ENCODE data around the gene RAPGEF3. TPM values are rescaled to one million over a fixed set of nuclear protein-coding genes. Genes with fewer than 3 reads are reported as not detected.

Gene RAPGEF3
- polyA plus RNA-seq, 2 donors: 23.2 to 75.2 TPM

GRCh38 chr12:47746523-47746922, 12.2 kb downstream of the RAPGEF3 start:
- WGBS, 2 donors: 77 to 83% methylated on average over 7 of the region's 7 CpGs
- no peaks in the 10 kb centered on the region for H3K27me3 ChIP-seq (ENCODE audit: control insufficient read depth in 1 of 2, insufficient read depth in 2 of 2, low read length in 2 of 2)
- H3K9me3 ChIP-seq (ENCODE audit: control insufficient read depth in 2 of 2, insufficient read depth in 1 of 2, low read depth in 1 of 2, low read length in 1 of 2): no peaks in the 10 kb centered on the region
- H3K36me3 ChIP-seq (ENCODE audit: control insufficient read depth in 2 of 2, insufficient read depth in 2 of 2, low read length in 1 of 2): peaks cover 0 to 25% of the 10 kb centered on the region in 2 donors
- H3K27ac ChIP-seq (ENCODE audit: low read depth in 2 of 2, low read length in 1 of 2): no peak overlapping the region
- H3K4me1 ChIP-seq (ENCODE audit: control insufficient read depth in 2 of 2, insufficient read depth in 2 of 2, low read length in 1 of 2): peaks cover 0 to 7% of the 10 kb centered on the region in 2 donors
- H3K4me3 ChIP-seq (ENCODE audit: low read depth in 1 of 2, low read length in 2 of 2): no peak overlapping the region

DNA sequence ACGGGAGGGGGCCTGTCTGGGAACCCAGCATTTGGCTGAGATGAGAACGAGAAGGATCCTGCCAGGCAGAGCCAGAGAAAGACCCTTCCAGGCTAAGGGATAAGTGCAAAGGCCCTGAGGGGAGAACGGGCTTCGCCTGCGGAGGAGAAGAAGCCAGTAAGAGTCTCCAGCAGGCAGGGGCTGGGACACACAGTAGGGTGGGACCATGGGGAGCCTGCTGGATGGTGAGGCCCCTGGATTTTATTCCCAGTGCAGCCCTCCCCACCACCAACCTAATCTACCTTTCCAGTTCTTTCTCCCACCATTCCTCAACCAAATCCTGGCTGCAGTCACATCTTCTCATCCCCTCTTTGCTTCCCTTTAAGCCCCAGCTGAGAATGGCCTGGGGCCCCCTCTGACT, 12.6 kb downstream of the RAPGEF3 start:
- H3K27me3 ChIP-seq (ENCODE audit: control insufficient read depth in 1 of 2, insufficient read depth in 2 of 2, low read length in 2 of 2): no peaks in the 10 kb centered on the region
- peaks cover 0 to 6% of the 10 kb centered on the region in 2 donors for H3K4me1 ChIP-seq (ENCODE audit: control insufficient read depth in 2 of 2, insufficient read depth in 2 of 2, low read length in 1 of 2)
- WGBS, 2 donors: 87 to 90% methylated on average over 5 of the region's 5 CpGs
- H3K9me3 ChIP-seq (ENCODE audit: control insufficient read depth in 2 of 2, insufficient read depth in 1 of 2, low read depth in 1 of 2, low read length in 1 of 2): no peaks in the 10 kb centered on the region
- no peak overlapping the region for H3K27ac ChIP-seq (ENCODE audit: low read depth in 2 of 2, low read length in 1 of 2)
- no peak overlapping the region for H3K4me3 ChIP-seq (ENCODE audit: low read depth in 1 of 2, low read length in 2 of 2)
- H3K36me3 ChIP-seq (ENCODE audit: control insufficient read depth in 2 of 2, insufficient read depth in 2 of 2, low read length in 1 of 2): peaks cover 0 to 25% of the 10 kb centered on the region in 2 donors

GRCh38 chr12:47745485-47746041, 13.1 kb downstream of the RAPGEF3 start:
- WGBS, 2 donors: 84 to 85% methylated on average over 16 of the region's 16 CpGs
- Histone ChIP-seq H3K27me3 (ENCODE audit: control insufficient read depth in 1 of 2, insufficient read depth in 2 of 2, low read length in 2 of 2) (no peaks in the 10 kb centered on the region), H3K4me1 (ENCODE audit: control insufficient read depth in 2 of 2, insufficient read depth in 2 of 2, low read length in 1 of 2) (peaks cover 0 to 8% of the 10 kb centered on the region in 2 donors), H3K4me3 (ENCODE audit: low read depth in 1 of 2, low read length in 2 of 2) (no peak overlapping the region), H3K27ac (ENCODE audit: low read depth in 2 of 2, low read length in 1 of 2) (peak overlapping the region in 1 of 2 donors; percentile 5), H3K9me3 (ENCODE audit: control insufficient read depth in 2 of 2, insufficient read depth in 1 of 2, low read depth in 1 of 2, low read length in 1 of 2) (no peaks in the 10 kb centered on the region), H3K36me3 (ENCODE audit: control insufficient read depth in 2 of 2, insufficient read depth in 2 of 2, low read length in 1 of 2) (peaks cover 0 to 24% of the 10 kb centered on the region in 2 donors)

DNA sequence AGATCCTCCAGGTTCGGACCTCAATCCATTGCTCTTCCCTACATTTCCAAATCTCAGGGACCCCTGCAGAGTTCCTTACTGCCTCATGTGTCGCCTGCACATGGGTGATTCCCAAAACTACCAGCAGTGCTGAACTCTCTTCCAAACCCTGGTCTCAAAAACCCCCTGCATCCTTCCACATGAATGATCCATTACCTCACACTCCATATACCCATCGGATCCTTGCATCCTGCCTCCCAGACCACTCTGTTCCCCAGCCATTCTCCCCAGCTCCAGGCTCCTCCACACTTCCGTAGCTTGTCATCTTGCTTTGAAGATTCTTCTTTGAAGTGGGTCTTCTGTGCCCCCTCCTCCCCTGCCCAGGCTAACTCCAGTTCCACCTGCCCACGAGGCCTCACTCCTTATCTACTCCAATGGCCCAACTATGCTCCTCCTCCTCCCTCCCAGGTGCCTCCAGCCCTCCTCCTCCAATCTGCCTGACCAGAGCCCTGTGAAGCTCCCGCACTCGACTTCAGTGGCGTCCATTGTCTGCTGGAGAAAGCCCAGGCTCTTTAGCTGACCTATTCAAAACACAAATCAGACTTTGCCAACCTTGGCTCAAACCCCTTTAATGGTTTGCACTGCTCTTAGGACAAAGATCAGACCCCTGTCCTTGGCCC, 13.8 kb downstream of the RAPGEF3 start:
- no peaks in the 10 kb centered on the region for H3K9me3 ChIP-seq (ENCODE audit: control insufficient read depth in 2 of 2, insufficient read depth in 1 of 2, low read depth in 1 of 2, low read length in 1 of 2)
- 86 to 89% methylated on average over 8 of the region's 8 CpGs for WGBS, 2 donors
- peaks cover 0 to 17% of the 10 kb centered on the region in 2 donors for H3K36me3 ChIP-seq (ENCODE audit: control insufficient read depth in 2 of 2, insufficient read depth in 2 of 2, low read length in 1 of 2)
- H3K27ac ChIP-seq (ENCODE audit: low read depth in 2 of 2, low read length in 1 of 2): no peak overlapping the region
- H3K4me1 ChIP-seq (ENCODE audit: control insufficient read depth in 2 of 2, insufficient read depth in 2 of 2, low read length in 1 of 2): peaks cover 3 to 8% of the 10 kb centered on the region in 2 donors
- H3K27me3 ChIP-seq (ENCODE audit: control insufficient read depth in 1 of 2, insufficient read depth in 2 of 2, low read length in 2 of 2): no peaks in the 10 kb centered on the region
- H3K4me3 ChIP-seq (ENCODE audit: low read depth in 1 of 2, low read length in 2 of 2): no peak overlapping the region

- Histone ChIP-seq H3K4me3 (ENCODE audit: low read depth in 1 of 2, low read length in 2 of 2) (no peak overlapping the region), H3K9me3 (ENCODE audit: control insufficient read depth in 2 of 2, insufficient read depth in 1 of 2, low read depth in 1 of 2, low read length in 1 of 2) (no peaks in the 10 kb centered on the region), H3K36me3 (ENCODE audit: control insufficient read depth in 2 of 2, insufficient read depth in 2 of 2, low read length in 1 of 2) (peaks cover 0 to 12% of the 10 kb centered on the region in 2 donors), H3K4me1 (ENCODE audit: control insufficient read depth in 2 of 2, insufficient read depth in 2 of 2, low read length in 1 of 2) (peaks cover 3 to 8% of the 10 kb centered on the region in 2 donors), H3K27ac (ENCODE audit: low read depth in 2 of 2, low read length in 1 of 2) (no peak overlapping the region), H3K27me3 (ENCODE audit: control insufficient read depth in 1 of 2, insufficient read depth in 2 of 2, low read length in 2 of 2) (no peaks in the 10 kb centered on the region)
- WGBS, 2 donors: 42 to 44% methylated on average over 10 of the region's 10 CpGs
Measured at GRCh38 chr12:47744005-47744651, 14.6 kb downstream of the RAPGEF3 start.

- H3K4me3 ChIP-seq (ENCODE audit: low read depth in 1 of 2, low read length in 2 of 2): no peak overlapping the region
- WGBS, 2 donors: 78 to 85% methylated on average over 9 of the region's 9 CpGs
- H3K4me1 ChIP-seq (ENCODE audit: control insufficient read depth in 2 of 2, insufficient read depth in 2 of 2, low read length in 1 of 2): peaks cover 3 to 8% of the 10 kb centered on the region in 2 donors
- H3K27ac ChIP-seq (ENCODE audit: low read depth in 2 of 2, low read length in 1 of 2): no peak overlapping the region
- no peaks in the 10 kb centered on the region for H3K27me3 ChIP-seq (ENCODE audit: control insufficient read depth in 1 of 2, insufficient read depth in 2 of 2, low read length in 2 of 2)
- H3K9me3 ChIP-seq (ENCODE audit: control insufficient read depth in 2 of 2, insufficient read depth in 1 of 2, low read depth in 1 of 2, low read length in 1 of 2): no peaks in the 10 kb centered on the region
- peaks cover 0 to 12% of the 10 kb centered on the region in 2 donors for H3K36me3 ChIP-seq (ENCODE audit: control insufficient read depth in 2 of 2, insufficient read depth in 2 of 2, low read length in 1 of 2)
Measured at GRCh38 chr12:47743311-47743860, 15.3 kb downstream of the RAPGEF3 start.

- Histone ChIP-seq H3K27me3 (ENCODE audit: control insufficient read depth in 1 of 2, insufficient read depth in 2 of 2, low read length in 2 of 2) (no peaks in the 10 kb centered on the region), H3K9me3 (ENCODE audit: control insufficient read depth in 2 of 2, insufficient read depth in 1 of 2, low read depth in 1 of 2, low read length in 1 of 2) (no peaks in the 10 kb centered on the region), H3K4me1 (ENCODE audit: control insufficient read depth in 2 of 2, insufficient read depth in 2 of 2, low read length in 1 of 2) (peaks cover 8 to 9% of the 10 kb centered on the region in 2 donors), H3K27ac (ENCODE audit: low read depth in 2 of 2, low read length in 1 of 2) (no peak overlapping the region), H3K4me3 (ENCODE audit: low read depth in 1 of 2, low read length in 2 of 2) (no peak overlapping the region), H3K36me3 (ENCODE audit: control insufficient read depth in 2 of 2, insufficient read depth in 2 of 2, low read length in 1 of 2) (peaks cover 0 to 4% of the 10 kb centered on the region in 2 donors)
- 64 to 65% methylated on average over 7 of the region's 7 CpGs for WGBS, 2 donors
Measured at GRCh38 chr12:47742253-47742825, 16.3 kb downstream of the RAPGEF3 start.

DNA sequence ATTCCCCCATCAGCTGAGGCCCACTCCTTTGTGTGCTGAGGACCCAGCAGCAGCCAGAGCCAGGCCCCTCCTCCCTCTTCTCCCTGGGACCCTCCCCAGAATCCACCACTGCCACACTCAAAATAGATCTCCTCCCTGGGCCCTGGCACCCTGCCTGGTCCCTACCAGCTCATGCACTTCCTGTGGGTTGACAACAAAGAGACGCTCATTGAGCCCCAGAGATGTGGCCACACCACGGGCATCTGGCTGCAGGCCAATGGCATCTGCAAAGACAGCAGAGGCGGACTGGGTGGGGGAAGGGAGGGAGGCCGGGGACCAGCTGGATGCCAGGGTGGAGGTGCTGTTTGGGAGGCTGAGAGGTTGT, 17.4 kb downstream of the RAPGEF3 start:
- H3K4me3 ChIP-seq (ENCODE audit: low read depth in 1 of 2, low read length in 2 of 2): no peak overlapping the region
- H3K9me3 ChIP-seq (ENCODE audit: control insufficient read depth in 2 of 2, insufficient read depth in 1 of 2, low read depth in 1 of 2, low read length in 1 of 2): no peaks in the 10 kb centered on the region
- H3K27me3 ChIP-seq (ENCODE audit: control insufficient read depth in 1 of 2, insufficient read depth in 2 of 2, low read length in 2 of 2): no peaks in the 10 kb centered on the region
- H3K4me1 ChIP-seq (ENCODE audit: control insufficient read depth in 2 of 2, insufficient read depth in 2 of 2, low read length in 1 of 2): peaks cover 9 to 15% of the 10 kb centered on the region in 2 donors
- H3K27ac ChIP-seq (ENCODE audit: low read depth in 2 of 2, low read length in 1 of 2): no peak overlapping the region
- 18 to 27% methylated on average over 4 of the region's 4 CpGs for WGBS, 2 donors
- H3K36me3 ChIP-seq (ENCODE audit: control insufficient read depth in 2 of 2, insufficient read depth in 2 of 2, low read length in 1 of 2): no peaks in the 10 kb centered on the region

DNA sequence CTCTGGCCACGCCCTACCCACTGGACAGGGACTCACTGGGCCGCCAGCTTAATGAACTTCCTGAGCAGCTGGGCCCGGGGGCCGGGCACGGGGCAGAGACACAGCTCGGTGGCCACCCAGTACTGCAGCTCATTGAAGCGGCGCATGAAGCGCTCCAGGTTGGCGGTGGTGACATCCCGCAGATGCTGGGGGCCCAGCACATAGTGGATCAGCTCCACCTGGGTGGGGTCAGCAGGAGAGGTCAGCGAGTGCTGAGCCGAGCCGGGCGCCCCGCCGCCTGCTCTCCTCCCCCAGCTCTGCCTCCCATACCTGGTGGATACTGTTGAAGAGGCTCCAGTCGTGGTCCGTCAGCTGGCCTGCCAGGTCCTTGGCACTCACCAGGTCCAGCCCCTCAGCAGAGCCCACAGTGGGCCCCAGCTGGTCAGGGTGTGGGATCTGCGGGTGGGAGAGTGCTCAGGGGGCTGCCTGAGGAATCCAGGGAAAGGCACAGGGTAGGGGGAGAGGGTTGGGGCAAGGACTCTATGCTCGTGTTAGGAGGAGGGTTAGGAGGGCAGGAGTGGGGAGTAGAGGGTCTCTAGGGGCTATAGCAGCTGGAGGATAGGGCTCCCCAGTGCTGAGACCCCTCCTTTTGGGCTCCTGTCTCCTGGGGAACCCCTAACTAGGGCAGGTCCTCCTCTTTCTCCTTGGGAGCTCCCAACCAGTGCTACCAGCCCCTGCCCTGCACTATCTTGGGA, 17.9 kb downstream of the RAPGEF3 start:
- Histone ChIP-seq H3K27ac (ENCODE audit: low read depth in 2 of 2, low read length in 1 of 2) (no peak overlapping the region), H3K4me1 (ENCODE audit: control insufficient read depth in 2 of 2, insufficient read depth in 2 of 2, low read length in 1 of 2) (peaks cover 13 to 21% of the 10 kb centered on the region in 2 donors)
- WGBS, 2 donors: 75 to 76% methylated on average over 20 to 21 of the region's 21 CpGs

More for the DNA sequence above, 17.9 kb downstream of the RAPGEF3 start:
- H3K9me3 ChIP-seq (ENCODE audit: control insufficient read depth in 2 of 2, insufficient read depth in 1 of 2, low read depth in 1 of 2, low read length in 1 of 2): no peaks in the 10 kb centered on the region
- no peak overlapping the region for H3K4me3 ChIP-seq (ENCODE audit: low read depth in 1 of 2, low read length in 2 of 2)
- H3K36me3 ChIP-seq (ENCODE audit: control insufficient read depth in 2 of 2, insufficient read depth in 2 of 2, low read length in 1 of 2): no peaks in the 10 kb centered on the region
- H3K27me3 ChIP-seq (ENCODE audit: control insufficient read depth in 1 of 2, insufficient read depth in 2 of 2, low read length in 2 of 2): no peaks in the 10 kb centered on the region
